ENCODE results near the gene FAM209B. TPM values are rescaled to one million over a fixed set of nuclear protein-coding genes. Genes with fewer than 3 reads are reported as not detected.

FAM209B gene
- polyA plus RNA-seq, 1 donor from 2014 or later = 1.1 TPM

- Histone ChIP-seq H3K27ac (ENCODE audit: low read length) (no peak overlapping the region), H3K27me3 (ENCODE audit: insufficient read depth, low read depth, low read length) (no peaks in the 10 kb centered on the region), H3K4me3 (ENCODE audit: low read length) (no peak overlapping the region), H2AFZ (ENCODE audit: low read depth, low read length) (no peak overlapping the region), H3F3A (ENCODE audit: insufficient read depth, low read length, poor library complexity, severe bottlenecking) (no peaks in the 10 kb centered on the region), H4K20me1 (ENCODE audit: insufficient read depth) (no peaks in the 10 kb centered on the region), H3K9ac (ENCODE audit: low read length) (no peak overlapping the region), H3K79me2 (replicated peaks; ENCODE audit: insufficient read depth, low read length) (no peaks in the 10 kb centered on the region), H3K4me2 (ENCODE audit: low read length) (no peak overlapping the region), H3K9me3 (ENCODE audit: low read length) (no peaks in the 10 kb centered on the region), H3K36me3 (ENCODE audit: insufficient read depth, low read length) (peaks cover 14% of the 10 kb centered on the region), H3K9me2 (ENCODE audit: insufficient read depth, low read length) (no peaks in the 10 kb centered on the region)
- TF ChIP-seq POLR2AphosphoS5 (IDR thresholded peaks at IDR 0.05) = no peak
These were observed 14.2 kb upstream of the FAM209B start for GRCh38 chr20:56518721-56519398.

GRCh38 chr20:56519551-56519950 lies 13.5 kb upstream of the FAM209B start:
- Histone ChIP-seq H3K27ac (ENCODE audit: low read length) (no peak overlapping the region), H3K79me2 (replicated peaks; ENCODE audit: insufficient read depth, low read length) (no peaks in the 10 kb centered on the region), H3K4me2 (ENCODE audit: low read length) (no peak overlapping the region), H4K20me1 (ENCODE audit: insufficient read depth) (no peaks in the 10 kb centered on the region), H2AFZ (ENCODE audit: low read depth, low read length) (no peak overlapping the region), H3K27me3 (ENCODE audit: insufficient read depth, low read depth, low read length) (no peaks in the 10 kb centered on the region), H3F3A (ENCODE audit: insufficient read depth, low read length, poor library complexity, severe bottlenecking) (no peaks in the 10 kb centered on the region), H3K9ac (ENCODE audit: low read length) (no peak overlapping the region), H3K36me3 (ENCODE audit: insufficient read depth, low read length) (peaks cover 14% of the 10 kb centered on the region), H3K9me2 (ENCODE audit: insufficient read depth, low read length) (no peaks in the 10 kb centered on the region), H3K9me3 (ENCODE audit: low read length) (no peaks in the 10 kb centered on the region), H3K4me3 (ENCODE audit: low read length) (no peak overlapping the region)
- TF ChIP-seq CTCF (IDR thresholded peaks at IDR 0.05; ENCODE audit: poor library complexity, severe bottlenecking) (no peak), SMC3 (conservative IDR thresholded peaks at IDR 0.05; ENCODE audit: poor library complexity) (no peak), POLR2AphosphoS5 (IDR thresholded peaks at IDR 0.05) (no peak), TAF1 (IDR thresholded peaks at IDR 0.05; ENCODE audit: low read depth) (no peak), EP300 (conservative IDR thresholded peaks at IDR 0.05; ENCODE audit: poor library complexity, severe bottlenecking) (no peak), EZH2 (IDR thresholded peaks at IDR 0.05; ENCODE audit: borderline replicate concordance, insufficient read depth, low read length, poor library complexity, severe bottlenecking) (no peak), MXI1 (conservative IDR thresholded peaks at IDR 0.05; ENCODE audit: poor library complexity, severe bottlenecking) (no peak), REST (IDR thresholded peaks at IDR 0.05; ENCODE audit: borderline replicate concordance) (no peak), RAD21 (conservative IDR thresholded peaks at IDR 0.05) (no peak)

Data from neural cell (in vitro differentiated cells).